CD1c-positive myeloid dendritic cell (primary cell): ENCODE results near the gene FNDC3A.
A peak's percentile ranks its signal among the peaks of the same experiment; 100 is the strongest.

Source experiments
- DNase-seq: peaks from one replicate; pipeline ENCODE4 v3.0.0-alpha.2; 2016; ENCODE audit errors: extremely low spot score

The FNDC3A gene

DNA sequence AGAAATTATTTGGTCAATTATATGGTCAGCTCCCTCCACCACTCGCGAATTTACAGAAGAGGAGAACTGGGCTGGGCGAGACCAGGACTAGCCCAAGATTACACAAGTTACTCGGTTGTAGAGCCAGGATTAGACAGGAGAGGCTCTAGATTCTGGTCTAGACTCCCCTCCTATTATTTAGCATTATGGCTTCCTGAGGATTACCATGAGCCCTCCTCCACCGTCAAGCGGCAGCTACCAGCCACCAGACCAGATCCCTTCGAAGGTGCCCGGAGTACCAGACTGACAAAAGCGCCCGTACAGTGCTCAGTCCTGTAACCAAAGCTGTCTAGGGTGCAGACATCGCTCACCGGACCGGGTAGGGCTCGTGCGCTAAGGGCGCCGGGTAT, 243.9 kb downstream of the FNDC3A start:
- no peak for DNase-seq

DNA sequence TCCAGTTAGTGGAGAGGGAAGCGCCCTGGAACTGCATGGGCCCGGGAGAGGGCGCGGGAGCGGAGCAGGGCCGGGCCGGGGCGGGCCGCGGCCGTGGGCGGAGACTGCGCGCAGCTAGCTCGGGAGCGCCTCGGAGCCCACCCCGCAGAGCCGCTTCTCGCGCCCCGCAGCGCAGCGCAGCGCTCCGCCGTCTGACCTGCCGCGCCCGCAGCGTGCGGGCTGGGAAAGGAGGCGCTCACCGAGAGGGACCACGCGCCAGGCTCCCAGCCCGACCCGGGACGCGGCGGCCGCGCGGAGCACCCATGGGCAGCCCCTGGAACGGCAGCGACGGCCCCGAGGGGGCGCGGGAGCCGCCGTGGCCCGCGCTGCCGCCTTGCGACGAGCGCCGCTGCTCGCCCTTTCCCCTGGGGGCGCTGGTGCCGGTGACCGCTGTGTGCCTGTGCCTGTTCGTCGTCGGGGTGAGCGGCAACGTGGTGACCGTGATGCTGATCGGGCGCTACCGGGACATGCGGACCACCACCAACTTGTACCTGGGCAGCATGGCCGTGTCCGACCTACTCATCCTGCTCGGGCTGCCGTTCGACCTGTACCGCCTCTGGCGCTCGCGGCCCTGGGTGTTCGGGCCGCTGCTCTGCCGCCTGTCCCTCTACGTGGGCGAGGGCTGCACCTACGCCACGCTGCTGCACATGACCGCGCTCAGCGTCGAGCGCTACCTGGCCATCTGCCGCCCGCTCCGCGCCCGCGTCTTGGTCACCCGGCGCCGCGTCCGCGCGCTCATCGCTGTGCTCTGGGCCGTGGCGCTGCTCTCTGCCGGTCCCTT, 244.5 kb downstream of the FNDC3A start, which contains the start of gene MLNR:
MLNR (plus strand) TSS at position 303 of the 820 bp plus-strand sequence; CDS start at position 303, 0 bp downstream.
- peak; percentile 43 for DNase-seq

DNA sequence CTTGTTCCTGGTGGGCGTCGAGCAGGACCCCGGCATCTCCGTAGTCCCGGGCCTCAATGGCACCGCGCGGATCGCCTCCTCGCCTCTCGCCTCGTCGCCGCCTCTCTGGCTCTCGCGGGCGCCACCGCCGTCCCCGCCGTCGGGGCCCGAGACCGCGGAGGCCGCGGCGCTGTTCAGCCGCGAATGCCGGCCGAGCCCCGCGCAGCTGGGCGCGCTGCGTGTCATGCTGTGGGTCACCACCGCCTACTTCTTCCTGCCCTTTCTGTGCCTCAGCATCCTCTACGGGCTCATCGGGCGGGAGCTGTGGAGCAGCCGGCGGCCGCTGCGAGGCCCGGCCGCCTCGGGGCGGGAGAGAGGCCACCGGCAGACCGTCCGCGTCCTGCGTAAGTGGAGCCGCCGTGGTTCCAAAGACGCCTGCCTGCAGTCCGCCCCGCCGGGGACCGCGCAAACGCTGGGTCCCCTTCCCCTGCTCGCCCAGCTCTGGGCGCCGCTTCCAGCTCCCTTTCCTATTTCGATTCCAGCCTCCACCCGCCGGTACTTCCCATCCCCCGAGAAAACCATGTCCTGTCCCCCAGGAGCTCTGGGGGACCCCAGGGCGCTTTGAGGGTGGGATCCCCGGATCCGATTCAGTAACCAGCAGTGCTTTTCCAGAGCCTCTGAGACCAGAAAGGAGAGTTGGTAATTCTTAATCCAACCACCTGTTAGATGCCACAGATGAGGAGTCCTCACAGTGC, 245.3 kb downstream of the FNDC3A start:
- peak; percentile 61 for DNase-seq

DNA sequence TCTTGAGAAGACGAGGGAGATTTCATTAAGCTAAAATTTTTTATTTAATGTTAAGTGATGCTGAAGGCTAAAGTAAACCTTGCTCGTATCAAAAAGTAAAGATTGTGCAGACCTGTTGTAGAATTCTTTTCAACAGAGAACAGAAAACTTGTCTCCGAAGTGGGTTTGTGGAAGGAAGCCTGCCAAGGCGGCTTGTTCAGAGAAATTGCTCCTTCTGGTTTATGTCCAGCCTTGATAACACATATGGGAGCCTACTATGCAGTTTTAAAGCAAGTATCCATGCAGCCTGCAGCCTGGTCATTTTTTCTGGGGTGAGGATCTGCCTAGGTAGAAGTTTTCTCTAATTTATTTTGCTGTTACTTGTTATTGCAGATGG, 245.9 kb downstream of the FNDC3A start:
- no peak for DNase-seq

DNA sequence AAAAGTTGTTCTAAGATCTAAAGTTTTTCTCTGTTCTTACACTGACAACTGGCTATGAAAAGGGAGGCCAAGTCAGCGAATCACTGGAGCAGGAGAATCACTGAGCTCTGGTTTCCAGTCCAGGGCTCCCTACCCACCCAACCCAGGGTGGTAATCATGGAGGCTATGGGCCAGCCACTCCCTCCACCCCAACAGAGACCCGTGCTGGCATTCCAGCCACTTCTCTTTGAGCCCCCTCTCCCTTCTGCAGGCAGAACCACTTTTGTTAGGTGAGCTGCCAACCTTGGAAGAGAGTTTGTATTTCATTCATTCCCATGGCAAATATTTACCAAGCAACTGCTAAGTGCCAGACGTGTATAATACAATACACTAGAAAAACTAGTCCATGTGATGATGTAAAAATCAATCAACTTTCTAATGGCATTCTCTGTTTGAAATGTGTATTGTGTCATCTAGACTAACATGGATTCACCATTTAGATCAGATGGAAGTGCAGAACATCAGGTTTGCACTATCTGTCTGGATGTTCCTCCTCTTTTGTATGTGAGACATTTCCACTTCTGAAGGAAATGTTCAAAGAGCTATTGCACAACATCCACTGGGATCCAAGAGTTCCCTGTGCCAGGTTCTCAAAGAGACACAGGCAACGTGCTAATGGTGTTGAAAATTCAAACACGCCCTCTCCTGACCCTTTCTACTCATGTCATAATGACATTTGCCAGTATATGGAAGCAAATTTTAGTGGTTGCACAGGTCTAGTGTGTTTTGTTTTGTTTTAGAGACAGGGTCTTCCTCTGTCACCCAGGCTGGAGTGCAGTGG, 249.7 kb downstream of the FNDC3A start:
- no peak for DNase-seq

DNA sequence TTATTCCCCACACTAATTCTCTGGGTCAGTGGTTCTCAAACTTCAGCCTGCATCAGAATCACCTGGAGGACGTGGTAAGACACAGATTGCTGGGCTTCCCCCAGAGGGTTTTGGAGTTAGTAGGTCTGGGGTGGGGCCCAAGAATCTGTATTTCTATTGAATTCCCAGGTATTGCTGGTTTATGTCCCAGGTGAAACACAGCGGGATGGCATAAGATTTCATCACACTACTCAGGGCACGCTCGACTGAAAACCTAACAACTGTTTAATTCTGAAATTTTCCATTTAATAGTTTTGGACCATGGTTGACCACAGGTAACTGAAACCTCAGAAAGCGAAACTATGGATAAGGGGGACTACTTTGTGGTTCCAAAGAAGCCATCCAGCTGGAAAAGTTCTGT, 250.9 kb downstream of the FNDC3A start:
- no peak for DNase-seq

DNA sequence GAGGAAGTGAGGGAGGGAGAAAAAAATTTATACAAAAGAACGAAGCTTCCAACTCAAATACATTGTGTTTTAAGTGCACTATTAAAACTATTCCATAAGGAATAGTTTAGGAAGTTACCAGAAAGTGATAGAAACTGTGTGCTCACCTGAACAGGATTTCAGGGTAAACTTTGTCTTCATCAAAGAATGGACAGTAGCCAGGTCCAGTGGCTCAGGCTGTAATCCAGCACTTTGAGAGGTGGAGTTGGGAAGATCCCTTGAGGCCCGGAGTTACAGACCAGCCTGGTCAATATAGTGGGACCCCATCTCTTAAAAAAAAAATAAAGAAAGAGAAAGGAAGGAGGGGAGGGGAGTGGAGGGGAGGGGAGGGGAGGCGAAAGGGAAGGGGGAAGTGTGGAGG, 259.0 kb downstream of the FNDC3A start:
- no peak for DNase-seq

DNA sequence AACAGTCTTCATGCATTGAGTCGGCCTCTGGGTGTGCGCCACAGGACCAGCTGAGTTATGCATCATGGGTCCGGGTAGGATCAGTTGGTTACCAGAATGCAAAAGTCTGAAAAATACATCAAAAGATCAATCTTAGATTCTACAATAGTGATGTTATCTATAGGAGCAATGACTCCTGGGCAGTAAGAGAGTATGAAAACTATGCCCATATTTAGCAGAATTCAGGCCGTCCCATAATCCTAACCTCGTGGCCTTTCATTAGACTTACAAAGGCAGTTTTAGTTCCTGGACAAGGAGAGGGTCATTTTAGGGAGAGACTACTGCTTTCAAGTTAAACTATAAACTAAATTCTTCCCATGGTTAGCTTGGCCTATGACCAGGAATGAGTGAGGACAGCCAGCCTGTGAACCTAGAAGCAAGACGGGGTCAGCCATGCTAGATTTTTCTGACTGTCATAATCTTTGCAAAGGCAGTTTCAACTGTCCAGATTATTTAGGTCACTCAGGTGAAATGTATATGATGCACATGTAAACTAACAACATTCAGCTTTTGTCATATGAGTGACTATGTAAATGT, 260.2 kb downstream of the FNDC3A start:
- no peak for DNase-seq

DNA sequence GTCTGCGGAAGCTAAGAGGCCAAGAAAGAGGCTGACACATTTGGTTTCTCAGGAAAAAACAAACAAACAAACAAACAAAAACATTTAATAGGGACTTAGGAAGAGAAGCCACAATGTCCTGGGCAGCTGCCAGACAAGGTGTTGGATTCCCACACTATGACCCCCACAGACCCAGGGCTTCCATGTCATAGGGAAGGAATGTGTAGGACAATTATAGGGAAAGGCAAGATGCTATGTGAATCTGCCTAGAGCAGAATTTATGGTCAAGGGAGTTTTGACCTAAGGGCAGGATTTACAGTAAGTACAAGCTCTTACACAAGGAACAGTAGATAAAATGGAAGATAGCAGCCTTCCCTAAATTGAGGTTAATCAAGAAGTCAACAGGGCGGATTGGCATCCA, 262.9 kb downstream of the FNDC3A start:
- DNase-seq = no peak

DNA sequence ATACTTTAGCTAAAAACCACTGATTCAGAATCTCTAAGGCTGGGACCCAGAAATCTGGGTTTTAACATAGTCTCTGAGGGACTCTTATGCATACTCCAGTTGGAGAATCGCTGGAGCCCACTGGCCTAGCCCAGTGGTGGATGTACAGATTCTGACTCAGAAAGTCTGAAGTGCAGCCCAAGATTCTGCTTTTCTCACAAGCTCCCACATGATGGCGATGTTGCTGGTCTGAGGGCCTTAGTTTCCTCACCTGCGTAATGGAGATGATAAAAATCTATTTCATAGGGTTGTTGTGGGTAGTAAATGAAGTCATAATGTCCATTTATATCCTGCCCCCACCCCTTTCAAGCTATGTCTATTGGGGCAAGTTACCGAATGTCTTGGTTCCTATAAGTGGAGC, 264.3 kb downstream of the FNDC3A start:
- peak; percentile 47 for DNase-seq

DNA sequence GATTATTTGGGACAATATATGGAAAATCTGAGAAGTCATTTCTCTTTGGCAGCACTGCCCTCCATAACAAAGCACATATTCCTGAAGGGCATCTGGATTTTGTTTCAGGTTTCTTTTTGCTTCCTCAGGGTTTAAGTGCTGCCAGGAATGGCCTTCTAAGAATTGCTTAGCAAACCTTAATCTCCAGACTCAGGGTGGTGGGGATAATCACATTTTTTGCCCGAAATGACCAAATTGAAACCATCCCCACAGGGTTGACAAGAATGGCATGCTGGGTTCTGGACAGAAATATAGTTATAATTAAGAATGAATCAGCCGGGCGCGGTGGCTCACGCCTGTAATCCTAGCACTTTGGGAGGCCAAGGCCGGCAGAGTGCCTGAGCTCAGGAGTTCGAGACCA, 265.6 kb downstream of the FNDC3A start:
- DNase-seq = no peak

DNA sequence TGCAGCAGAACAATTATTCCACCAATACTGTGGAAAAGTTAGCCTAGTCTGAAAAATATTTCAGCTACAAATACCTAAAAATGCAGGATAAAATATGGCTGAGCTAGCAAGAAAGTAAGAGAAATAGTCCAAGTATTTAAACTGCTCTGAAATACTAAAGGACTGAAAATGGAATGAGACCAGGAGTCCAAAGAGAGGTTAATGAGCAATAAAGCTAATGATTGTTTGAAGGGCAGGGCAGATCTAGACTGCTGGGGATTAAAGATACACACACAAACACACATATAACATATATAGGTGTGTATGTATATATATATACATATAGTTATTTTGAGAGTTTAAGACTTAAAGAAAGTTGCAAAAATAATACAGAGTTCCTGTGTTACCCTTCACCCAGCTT, 269.4 kb downstream of the FNDC3A start:
- DNase-seq = no peak

DNA sequence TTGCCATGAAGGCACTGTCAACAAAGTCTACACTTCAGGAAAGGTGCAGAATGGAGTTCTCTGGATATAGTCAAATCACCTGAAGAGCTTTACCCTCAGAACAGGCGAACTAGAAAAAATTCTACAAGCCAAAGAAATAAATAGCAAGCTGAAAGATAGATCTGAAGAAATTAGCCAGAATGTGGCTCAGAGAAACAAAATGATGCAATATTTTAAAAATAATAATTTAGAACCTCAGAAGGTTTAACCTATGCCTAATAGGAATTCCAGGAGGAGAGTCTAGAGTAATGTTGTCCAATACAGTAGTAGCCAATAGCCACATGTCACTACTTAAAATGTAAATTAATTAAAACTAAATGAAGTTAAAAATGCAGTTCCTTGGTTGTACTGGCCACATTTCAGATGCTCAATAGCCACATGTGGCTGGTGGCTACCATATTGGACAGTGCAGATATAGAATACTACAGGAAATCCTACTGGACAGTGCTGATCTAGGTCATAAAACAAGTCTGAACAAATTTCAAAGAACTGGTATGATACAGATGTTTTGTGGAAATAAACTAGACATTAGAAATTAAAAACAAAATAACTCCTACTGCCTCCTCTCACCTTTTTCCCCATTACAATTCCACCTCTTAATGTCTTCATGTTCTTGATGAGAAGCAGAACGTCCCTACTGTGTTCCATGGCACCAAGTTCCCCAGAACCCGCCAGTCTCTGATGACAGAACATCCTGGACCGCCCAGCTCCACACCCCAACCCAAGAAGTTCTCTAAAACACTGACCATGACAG, 271.3 kb downstream of the FNDC3A start:
- DNase-seq = peak; percentile 84

DNA sequence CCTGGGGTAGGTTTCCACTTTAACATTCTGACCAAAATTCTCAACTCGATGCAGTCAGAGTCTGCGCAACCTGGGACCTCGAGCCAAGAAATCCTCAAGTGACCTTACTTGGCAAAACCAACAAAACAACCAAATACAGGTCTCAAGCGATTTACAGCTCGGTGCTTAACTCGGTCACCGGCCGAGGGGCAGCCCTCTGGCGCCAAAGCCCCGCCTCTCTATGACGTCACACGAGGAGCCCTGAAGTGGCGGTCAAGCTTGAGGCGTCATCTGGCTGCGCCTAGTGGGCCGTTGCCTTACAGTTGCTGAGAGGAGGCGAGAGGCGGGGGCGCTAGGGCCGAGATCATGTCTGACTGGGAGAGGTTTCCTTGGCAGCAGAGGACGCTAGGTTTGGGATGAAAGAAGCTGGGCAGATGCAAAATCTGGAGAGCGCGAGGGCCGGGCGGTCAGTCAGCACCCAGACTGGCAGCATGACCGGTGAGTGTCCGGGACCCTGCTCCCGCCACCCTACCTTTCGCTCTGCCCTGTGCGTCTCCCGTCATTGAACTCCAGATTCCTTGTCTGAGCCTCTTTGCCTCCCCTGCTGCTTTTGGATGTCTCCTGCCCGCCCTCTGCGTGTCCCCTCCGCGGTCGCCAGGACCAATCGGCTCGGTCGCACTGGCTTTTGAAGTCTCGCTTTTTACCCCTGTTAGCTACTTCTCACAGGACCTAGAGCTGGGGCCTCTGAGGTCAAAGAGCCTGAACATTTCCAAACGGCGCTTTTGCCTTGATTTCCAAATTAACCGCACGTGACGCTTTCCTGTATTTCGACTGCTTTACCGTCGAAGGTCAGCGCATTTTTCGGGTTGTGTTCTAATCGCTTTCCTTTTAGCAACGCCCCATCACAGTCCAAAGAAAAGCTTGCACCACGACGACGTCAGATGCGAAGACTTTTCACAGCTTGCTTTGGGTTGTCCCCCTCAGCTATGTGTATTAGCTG, 272.2 kb downstream of the FNDC3A start, which contains the start of gene CDADC1:
CDADC1 (plus strand) TSS at position 283 of the 979 bp plus-strand sequence; CDS start at position 396, 113 bp downstream.
- peak; percentile 98 for DNase-seq

DNA sequence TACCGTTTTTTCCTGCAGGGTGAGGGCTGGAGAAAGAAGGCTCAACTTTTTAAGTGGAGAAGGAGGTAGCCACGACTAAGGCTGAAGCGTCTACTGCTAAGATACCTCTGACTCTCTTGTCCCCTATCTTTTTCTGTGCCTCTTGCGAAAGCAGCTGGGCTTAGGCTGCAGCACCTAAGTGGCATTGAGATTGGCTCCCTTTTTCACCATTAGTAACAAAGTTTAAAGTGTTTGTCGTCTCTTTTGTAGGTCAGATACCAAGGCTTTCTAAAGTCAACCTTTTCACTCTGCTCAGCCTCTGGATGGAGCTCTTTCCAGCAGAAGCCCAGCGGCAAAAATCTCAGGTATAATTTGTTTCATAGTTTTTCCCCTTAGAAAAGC, 272.9 kb downstream of the FNDC3A start:
- DNase-seq = no peak

DNA sequence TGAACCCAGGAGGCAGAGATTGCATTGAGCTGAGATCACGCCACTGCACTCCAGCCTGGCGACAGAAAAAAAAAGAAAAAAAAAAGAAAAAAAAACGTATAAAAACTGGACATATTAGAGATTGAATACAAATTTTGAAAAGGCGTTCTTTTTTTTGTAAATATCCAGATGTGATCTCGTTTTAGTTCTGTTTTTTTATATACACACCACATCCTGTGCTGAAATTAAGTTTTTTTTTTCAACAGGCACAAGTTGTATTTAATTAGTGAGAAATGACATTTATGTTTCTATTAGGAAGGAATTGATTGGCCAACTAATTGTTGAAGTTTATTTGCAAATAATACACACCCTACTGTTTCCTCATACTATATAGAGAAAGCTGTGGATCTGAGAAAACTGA, 275.6 kb downstream of the FNDC3A start:
- DNase-seq = no peak

DNA sequence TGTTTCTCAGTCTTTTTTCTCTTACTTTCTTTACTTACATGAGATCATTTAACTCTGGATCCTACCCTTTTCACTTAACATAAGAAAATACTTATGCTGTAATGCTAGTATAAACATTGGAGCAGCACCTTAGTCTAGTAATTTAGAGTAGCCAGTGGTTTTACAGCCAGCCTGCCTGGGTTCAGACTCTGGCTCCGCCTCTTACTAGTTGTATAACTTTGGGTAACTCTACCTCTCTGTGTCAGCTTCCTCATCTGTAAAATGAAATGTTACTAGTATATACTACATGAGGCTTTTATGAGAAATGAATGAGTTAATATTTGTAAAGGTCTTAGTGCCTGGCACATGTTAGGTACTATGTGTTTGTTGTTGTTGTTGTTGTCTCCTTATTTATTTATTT, 277.6 kb downstream of the FNDC3A start:
- DNase-seq = no peak

DNA sequence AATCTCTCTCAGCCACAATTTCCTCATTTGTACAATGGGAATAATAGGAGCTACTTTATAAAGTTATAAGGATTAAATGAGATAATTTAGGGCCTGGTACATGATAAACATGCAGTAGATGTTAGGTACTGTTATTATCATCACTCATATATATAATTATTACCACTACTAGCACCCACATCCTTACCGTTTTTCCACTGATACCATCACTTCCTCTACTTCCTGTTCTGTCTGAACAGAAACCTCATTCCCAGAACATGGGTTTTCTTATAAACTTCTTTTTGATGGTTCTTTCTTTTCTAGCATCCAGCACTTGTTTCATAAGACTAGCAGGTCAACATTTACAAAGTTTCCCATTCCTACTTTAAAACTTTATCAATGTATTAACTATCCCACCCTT, 278.3 kb downstream of the FNDC3A start:
- DNase-seq = no peak

DNA sequence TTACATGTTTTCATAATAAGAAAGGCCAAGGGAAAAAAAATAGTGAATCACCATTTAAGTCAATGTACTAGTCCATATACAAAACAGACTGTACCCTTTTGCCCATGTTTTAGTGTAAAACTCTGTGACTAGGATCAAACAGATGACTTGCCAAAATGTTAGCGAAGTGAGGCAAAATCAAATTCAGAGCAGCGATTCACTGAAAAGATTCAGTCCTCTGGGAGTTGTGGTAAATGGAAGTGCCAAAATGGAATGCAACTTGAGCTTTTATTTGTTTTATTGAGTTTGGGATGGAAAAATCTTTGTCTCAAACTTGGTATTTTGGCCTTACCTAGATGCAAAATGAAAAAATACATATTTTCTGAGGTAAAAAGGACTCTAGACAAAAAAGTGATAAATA, 281.1 kb downstream of the FNDC3A start:
- DNase-seq = no peak
